Astrocyte (in vitro differentiated cells and primary cell): ENCODE measurements around the gene NEAT1. TPM values are rescaled to one million over a fixed set of nuclear protein-coding genes. Genes with fewer than 3 reads are reported as not detected.

Experiments
- DNase-seq: peaks from one replicate; pipeline ENCODE4 v3.0.0-alpha.2; 2010; ENCODE audit warnings: low read depth
- FAIRE-seq: peaks from 2 replicates; lab custom pipeline; 2011; peaks lifted over from hg19 to GRCh38; lab: Jason Lieb, UNC
- H2AFZ ChIP-seq: 2 replicates; pipeline ENCODE4 v1.6.0; 2012; ENCODE audit warnings: low read depth, low read length, inconsistent platforms
- H3K27ac ChIP-seq: 2 replicates; pipeline ENCODE4 v1.5.1; 2011; ENCODE audit warnings: low read depth, low read length, inconsistent platforms
- H3K27me3 ChIP-seq: 2 replicates; pipeline ENCODE4 v1.6.0; 2011; ENCODE audit warnings: low read length, inconsistent platforms; ENCODE audit not compliant: insufficient read depth
- H3K36me3 ChIP-seq: 2 replicates; pipeline ENCODE4 v1.5.1; 2011; ENCODE audit warnings: low read length, inconsistent platforms; ENCODE audit not compliant: insufficient read depth
- H3K4me1 ChIP-seq: 2 replicates; pipeline ENCODE4 v1.5.1; 2011; ENCODE audit warnings: low read length, inconsistent platforms; ENCODE audit not compliant: insufficient read depth
- H3K4me2 ChIP-seq: 2 replicates; pipeline ENCODE4 v1.6.0; 2012; ENCODE audit warnings: low read length, inconsistent platforms
- H3K4me3 ChIP-seq: 2 replicates; pipeline ENCODE4 v1.5.1; 2011; ENCODE audit warnings: low read depth, mild to moderate bottlenecking, low read length, inconsistent platforms; ENCODE audit not compliant: insufficient read depth
- H3K79me2 ChIP-seq: 2 replicates; pipeline ENCODE4 v1.6.0; 2012; ENCODE audit warnings: mild to moderate bottlenecking, low read length, inconsistent platforms; ENCODE audit not compliant: insufficient read depth
- H3K9ac ChIP-seq: 2 replicates; pipeline ENCODE4 v1.6.0; 2012; ENCODE audit warnings: mild to moderate bottlenecking, low read length, inconsistent platforms
- H3K9me3 ChIP-seq: 2 replicates; pipeline ENCODE4 v1.5.1; 2012; ENCODE audit warnings: low read depth, mild to moderate bottlenecking, low read length, inconsistent platforms; ENCODE audit not compliant: insufficient read depth
- H4K20me1 ChIP-seq: 2 replicates; pipeline ENCODE4 v1.6.0; 2012; ENCODE audit warnings: low read length, inconsistent platforms; ENCODE audit not compliant: insufficient read depth
- H3K27ac Mint-ChIP-seq: one replicate; pipeline ENCODE4 v1.8.0; 2021; ENCODE audit warnings: mild to moderate bottlenecking, mixed read lengths; ENCODE audit not compliant: unreplicated experiment
- H3K27me3 Mint-ChIP-seq: one replicate; pipeline ENCODE4 v1.8.0; 2021; ENCODE audit warnings: low read depth, mixed read lengths; ENCODE audit not compliant: unreplicated experiment
- H3K36me3 Mint-ChIP-seq: one replicate; pipeline ENCODE4 v1.8.0; 2021; ENCODE audit warnings: low read depth, mixed read lengths; ENCODE audit not compliant: unreplicated experiment
- H3K4me1 Mint-ChIP-seq: one replicate; pipeline ENCODE4 v1.8.0; 2021; ENCODE audit warnings: low read depth, mixed read lengths; ENCODE audit not compliant: unreplicated experiment
- H3K4me3 Mint-ChIP-seq: one replicate; pipeline ENCODE4 v1.8.0; 2021; ENCODE audit warnings: mild to moderate bottlenecking, moderate library complexity, mixed read lengths; ENCODE audit not compliant: unreplicated experiment
- H3K9me3 Mint-ChIP-seq: one replicate; pipeline ENCODE4 v1.8.0; 2021; ENCODE audit warnings: mild to moderate bottlenecking, mixed read lengths; ENCODE audit not compliant: unreplicated experiment
- CTCF ChIP-seq: IDR thresholded peaks from 2 replicates; pipeline ENCODE4 v1.5.1; 2011; ENCODE audit warnings: low read depth, mild to moderate bottlenecking, inconsistent platforms, low read length, moderate library complexity; ENCODE audit not compliant: insufficient read depth
- EZH2 ChIP-seq: IDR thresholded peaks from 2 replicates; pipeline ENCODE4 v1.6.1; 2012; ENCODE audit warnings: mild to moderate bottlenecking, low read length, inconsistent platforms; ENCODE audit not compliant: insufficient read depth
- total RNA-seq: library from RNA; stranded (reverse); gene quantifications from 2 replicates; pipeline ENCODE4 v1.2.1, GENCODE V29; 2021

The NEAT1 gene
- total RNA-seq, 1 donor from 2014 or later: 317 TPM

GRCh38 chr11:65378928-65379638 is 43.5 kb upstream of the NEAT1 start:
- Histone ChIP-seq H3K27ac (no peak overlapping the region), H3K9ac (no peak overlapping the region), H4K20me1 (no peaks in the 10 kb centered on the region), H3K4me2 (no peak overlapping the region), H3K4me1 (peaks cover 21% of the 10 kb centered on the region), H2AFZ (no peak overlapping the region), H3K36me3 (no peaks in the 10 kb centered on the region), H3K27me3 (no peaks in the 10 kb centered on the region), H3K9me3 (no peaks in the 10 kb centered on the region), H3K4me3 (no peak overlapping the region), H3K79me2 (no peaks in the 10 kb centered on the region)
- TF ChIP-seq EZH2 (no peak), CTCF (no peak)
- peaks cover 2% of the 10 kb centered on the region for H3K27me3 Mint-ChIP-seq
- H3K4me3 Mint-ChIP-seq: no peak overlapping the region
- no peaks in the 10 kb centered on the region for H3K36me3 Mint-ChIP-seq
- H3K27ac Mint-ChIP-seq: peak overlapping the region; percentile 26
- no peaks in the 10 kb centered on the region for H3K9me3 Mint-ChIP-seq
- DNase-seq (no peak), FAIRE-seq (no peak)
- peaks cover 24% of the 10 kb centered on the region for H3K4me1 Mint-ChIP-seq

- Mint-ChIP-seq H3K4me1 (peaks cover 31% of the 10 kb centered on the region), H3K4me3 (no peak overlapping the region), H3K9me3 (no peaks in the 10 kb centered on the region), H3K27ac (peak overlapping the region; percentile 47), H3K36me3 (no peaks in the 10 kb centered on the region), H3K27me3 (peaks cover 2% of the 10 kb centered on the region)
- no peak overlapping the region for H3K4me2 ChIP-seq
- H3K9ac ChIP-seq: no peak overlapping the region
- H3K4me3 ChIP-seq: no peak overlapping the region
- no peak for DNase-seq
- H3K27me3 ChIP-seq: no peaks in the 10 kb centered on the region
- no peak for FAIRE-seq
- H2AFZ ChIP-seq: no peak overlapping the region
- no peaks in the 10 kb centered on the region for H4K20me1 ChIP-seq
- no peaks in the 10 kb centered on the region for H3K36me3 ChIP-seq
- peaks cover 27% of the 10 kb centered on the region for H3K4me1 ChIP-seq
- TF ChIP-seq EZH2 (no peak), CTCF (no peak)
- no peaks in the 10 kb centered on the region for H3K79me2 ChIP-seq
- H3K27ac ChIP-seq: no peak overlapping the region
- no peaks in the 10 kb centered on the region for H3K9me3 ChIP-seq
Observed at GRCh38 chr11:65379698-65380459, 42.7 kb upstream of the NEAT1 start.
